ENCODE data around the gene ABCA4.

Gene ABCA4

DNA sequence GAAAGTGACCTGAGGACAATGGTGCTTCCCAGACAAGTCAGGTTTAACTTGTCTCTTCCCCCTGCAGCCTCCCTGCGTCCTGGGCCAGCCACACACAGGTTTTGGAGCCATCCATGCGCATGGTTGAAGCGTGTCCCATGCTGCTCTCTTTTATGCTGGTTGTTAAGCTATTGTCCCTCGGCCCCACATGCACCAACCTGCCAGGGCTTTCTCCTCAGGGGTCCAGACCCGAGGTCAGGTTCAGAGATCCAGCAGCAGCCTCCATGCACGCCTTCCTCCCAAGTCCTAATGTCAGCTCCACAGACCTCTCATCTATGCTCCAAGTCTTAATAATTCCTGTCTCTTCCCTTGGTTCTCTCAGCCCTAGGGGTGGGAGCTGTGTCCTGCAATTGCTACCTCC, 1.6 kb downstream of the ABCA4 start:
- no peak for ATAC-seq
- TF ChIP-seq OSR1 (CRISPR knock-in tag; IDR thresholded peaks at IDR 0.05) (no peak), ZC3H10 (CRISPR knock-in tag; IDR thresholded peaks at IDR 0.05) (no peak), CSDC2 (CRISPR knock-in tag; IDR thresholded peaks at IDR 0.05) (no peak), PATZ1 (CRISPR knock-in tag; IDR thresholded peaks at IDR 0.05; ENCODE audit: borderline replicate concordance) (no peak), CREB5 (CRISPR knock-in tag; IDR thresholded peaks at IDR 0.05; ENCODE audit: low read depth) (no peak), TOX (CRISPR knock-in tag; IDR thresholded peaks at IDR 0.05; ENCODE audit: borderline replicate concordance) (no peak)
- TF ChIP-seq, protein P1, sequence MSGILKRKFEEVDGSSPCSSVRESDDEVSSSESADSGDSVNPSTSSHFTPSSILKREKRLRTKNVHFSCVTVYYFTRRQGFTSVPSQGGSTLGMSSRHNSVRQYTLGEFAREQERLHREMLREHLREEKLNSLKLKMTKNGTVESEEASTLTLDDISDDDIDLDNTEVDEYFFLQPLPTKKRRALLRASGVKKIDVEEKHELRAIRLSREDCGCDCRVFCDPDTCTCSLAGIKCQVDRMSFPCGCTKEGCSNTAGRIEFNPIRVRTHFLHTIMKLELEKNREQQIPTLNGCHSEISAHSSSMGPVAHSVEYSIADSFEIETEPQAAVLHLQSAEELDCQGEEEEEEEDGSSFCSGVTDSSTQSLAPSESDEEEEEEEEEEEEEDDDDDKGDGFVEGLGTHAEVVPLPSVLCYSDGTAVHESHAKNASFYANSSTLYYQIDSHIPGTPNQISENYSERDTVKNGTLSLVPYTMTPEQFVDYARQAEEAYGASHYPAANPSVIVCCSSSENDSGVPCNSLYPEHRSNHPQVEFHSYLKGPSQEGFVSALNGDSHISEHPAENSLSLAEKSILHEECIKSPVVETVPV (CRISPR knock-in tag; IDR thresholded peaks at IDR 0.05) = no peak

DNA sequence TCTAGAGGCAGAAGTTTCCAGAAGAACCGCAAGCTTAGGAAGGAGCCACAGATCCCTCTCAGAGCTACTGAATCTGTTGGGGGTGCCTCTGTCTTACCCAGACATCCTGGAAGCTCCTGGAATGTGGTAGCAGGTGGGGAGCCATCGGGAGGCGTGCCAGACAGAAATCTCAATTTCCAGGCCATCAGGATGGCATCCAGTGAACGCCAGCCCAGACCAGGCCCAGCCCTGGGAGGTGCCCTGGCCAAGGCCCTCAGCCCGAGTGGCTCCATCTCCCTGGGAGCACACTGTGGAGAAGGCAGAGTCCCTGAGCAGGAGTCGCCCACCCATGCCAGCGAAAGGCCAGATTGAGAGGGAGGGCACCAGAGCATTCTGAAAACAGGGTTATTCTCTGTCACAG, 2.5 kb downstream of the ABCA4 start:
- TF ChIP-seq ZFP30 (CRISPR knock-in tag; IDR thresholded peaks at IDR 0.05) (no peak), PPARA (CRISPR knock-in tag; IDR thresholded peaks at IDR 0.05; ENCODE audit: borderline replicate concordance) (no peak), CREB5 (CRISPR knock-in tag; IDR thresholded peaks at IDR 0.05; ENCODE audit: low read depth) (no peak), CSDC2 (CRISPR knock-in tag; IDR thresholded peaks at IDR 0.05) (no peak), ZC3H10 (CRISPR knock-in tag; IDR thresholded peaks at IDR 0.05) (no peak), ISL1 (CRISPR knock-in tag; IDR thresholded peaks at IDR 0.05) (no peak), SNAI2 (CRISPR knock-in tag; IDR thresholded peaks at IDR 0.05) (no peak), OSR1 (CRISPR knock-in tag; IDR thresholded peaks at IDR 0.05) (no peak), ZNF70 (CRISPR knock-in tag; IDR thresholded peaks at IDR 0.05) (no peak)
- no peak for ATAC-seq

GRCh38 chr1:94118013-94118412, 2.9 kb downstream of the ABCA4 start:
- TF ChIP-seq ZNF565 (CRISPR knock-in tag; conservative IDR thresholded peaks at IDR 0.05; ENCODE audit: low read depth) = no peak
- TF ChIP-seq TSHZ2 (CRISPR knock-in tag; IDR thresholded peaks at IDR 0.05) = no peak
- TF ChIP-seq CREB5 (CRISPR knock-in tag; IDR thresholded peaks at IDR 0.05; ENCODE audit: low read depth) = no peak
- no peak for TF ChIP-seq ZNF8 (CRISPR knock-in tag; IDR thresholded peaks at IDR 0.05)
- TF ChIP-seq ESRRG (CRISPR knock-in tag; IDR thresholded peaks at IDR 0.05) = no peak
- TF ChIP-seq PATZ1 (CRISPR knock-in tag; IDR thresholded peaks at IDR 0.05; ENCODE audit: borderline replicate concordance) = no peak
- TF ChIP-seq ARNTL (CRISPR knock-in tag; IDR thresholded peaks at IDR 0.05; ENCODE audit: borderline replicate concordance, low read depth) = no peak
- no peak for TF ChIP-seq ZNF70 (CRISPR knock-in tag; IDR thresholded peaks at IDR 0.05)
- no peak for TF ChIP-seq POU6F1 (CRISPR knock-in tag; IDR thresholded peaks at IDR 0.05; ENCODE audit: borderline replicate concordance, low read depth)
- no peak for TF ChIP-seq PPARA (CRISPR knock-in tag; IDR thresholded peaks at IDR 0.05; ENCODE audit: borderline replicate concordance)
- no peak for TF ChIP-seq ZC3H10 (CRISPR knock-in tag; IDR thresholded peaks at IDR 0.05)
- no peak for TF ChIP-seq OSR1 (CRISPR knock-in tag; IDR thresholded peaks at IDR 0.05)
- ATAC-seq = no peak

Data from SK-N-SH treated with all-trans-retinoic acid at 6 μM for 48 hours (cell line).